SK-N-MC (cell line): ENCODE results near the gene RSPH6A.
A peak's percentile ranks its signal among the peaks of the same experiment; 100 is the strongest.

Experiments
- EZH2 ChIP-seq: fragments of 200-600 bp; sonication (generic); IDR thresholded peaks from one replicate; pipeline ENCODE4 v1.6.1; 2017; ENCODE audit warnings: antibody characterized with exemption
- POLR2AphosphoS5 ChIP-seq: IDR thresholded peaks from 2 replicates; pipeline ENCODE4 v1.6.1; 2012; ENCODE audit warnings: mild to moderate bottlenecking, low read depth, low read length, borderline replicate concordance

- TF ChIP-seq POLR2AphosphoS5 (peak; percentile 16; the same call in 1 of the 2 replicates), EZH2 (no peak)
Observed at GRCh38 chr19:45767881-45768654, 47.0 kb downstream of the RSPH6A start.
